ENCODE measurements around the gene SLC4A2.

Gene SLC4A2

GRCh38 chr7:151069841-151070573 lies 10.6 kb downstream of the SLC4A2 start:
- Histone ChIP-seq H3K27ac (ENCODE audit: insufficient read depth, low read length, poor library complexity, severe bottlenecking) (no peak overlapping the region), H3K36me3 (ENCODE audit: control insufficient read depth, insufficient read depth, low read length) (peaks cover 63% of the 10 kb centered on the region), H3K4me3 (ENCODE audit: insufficient read depth, low read depth, low read length, poor library complexity, severe bottlenecking) (no peak overlapping the region)

DNA sequence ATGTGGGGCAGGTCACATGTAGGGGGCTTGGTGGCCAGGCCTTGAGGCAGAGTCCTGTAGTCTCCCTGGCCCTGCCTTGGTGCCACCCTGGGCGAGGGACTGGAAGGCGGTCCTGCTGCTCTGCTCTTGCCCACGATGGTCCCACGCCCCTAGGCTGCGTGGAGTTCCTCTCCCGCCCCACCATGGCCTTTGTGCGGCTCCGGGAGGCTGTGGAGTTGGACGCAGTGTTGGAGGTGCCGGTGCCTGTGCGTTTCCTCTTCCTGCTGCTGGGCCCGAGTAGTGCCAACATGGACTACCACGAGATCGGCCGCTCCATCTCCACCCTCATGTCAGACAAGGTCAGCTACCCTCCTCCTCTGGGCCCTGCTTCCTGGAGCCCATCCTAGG lies 11.2 kb downstream of the SLC4A2 start:
- H3K27ac ChIP-seq (ENCODE audit: insufficient read depth, low read length, poor library complexity, severe bottlenecking) = no peak overlapping the region

More at GRCh38 chr7:151069841-151070573, 10.6 kb downstream of the SLC4A2 start:
- H3K9me3 ChIP-seq (ENCODE audit: control insufficient read depth, low read length) = no peaks in the 10 kb centered on the region
- no peak for DNase-seq
- H3K4me1 ChIP-seq (ENCODE audit: control insufficient read depth, insufficient read depth, low read length, poor library complexity, severe bottlenecking) = no peaks in the 10 kb centered on the region
- H3K27me3 ChIP-seq (replicated peaks; ENCODE audit: control insufficient read depth, insufficient read depth, low read length, poor library complexity, severe bottlenecking) = no peaks in the 10 kb centered on the region

GRCh38 chr7:151071032-151071866 lies 11.9 kb downstream of the SLC4A2 start:
- H3K9me3 ChIP-seq (ENCODE audit: control insufficient read depth, low read length) = no peaks in the 10 kb centered on the region
- no peak overlapping the region for H3K4me3 ChIP-seq (ENCODE audit: insufficient read depth, low read depth, low read length, poor library complexity, severe bottlenecking)
- H3K27ac ChIP-seq (ENCODE audit: insufficient read depth, low read length, poor library complexity, severe bottlenecking) = no peak overlapping the region
- no peaks in the 10 kb centered on the region for H3K27me3 ChIP-seq (replicated peaks; ENCODE audit: control insufficient read depth, insufficient read depth, low read length, poor library complexity, severe bottlenecking)
- no peak for DNase-seq
- H3K36me3 ChIP-seq (ENCODE audit: control insufficient read depth, insufficient read depth, low read length) = peaks cover 67% of the 10 kb centered on the region
- no peaks in the 10 kb centered on the region for H3K4me1 ChIP-seq (ENCODE audit: control insufficient read depth, insufficient read depth, low read length, poor library complexity, severe bottlenecking)

More for the DNA sequence above, 11.2 kb downstream of the SLC4A2 start:
- no peak for DNase-seq
- Histone ChIP-seq H3K36me3 (ENCODE audit: control insufficient read depth, insufficient read depth, low read length) (peaks cover 64% of the 10 kb centered on the region), H3K9me3 (ENCODE audit: control insufficient read depth, low read length) (no peaks in the 10 kb centered on the region), H3K4me1 (ENCODE audit: control insufficient read depth, insufficient read depth, low read length, poor library complexity, severe bottlenecking) (no peaks in the 10 kb centered on the region), H3K4me3 (ENCODE audit: insufficient read depth, low read depth, low read length, poor library complexity, severe bottlenecking) (no peak overlapping the region), H3K27me3 (replicated peaks; ENCODE audit: control insufficient read depth, insufficient read depth, low read length, poor library complexity, severe bottlenecking) (no peaks in the 10 kb centered on the region)

- Histone ChIP-seq H3K4me3 (ENCODE audit: insufficient read depth, low read depth, low read length, poor library complexity, severe bottlenecking) (no peak overlapping the region), H3K27ac (ENCODE audit: insufficient read depth, low read length, poor library complexity, severe bottlenecking) (no peak overlapping the region), H3K9me3 (ENCODE audit: control insufficient read depth, low read length) (no peaks in the 10 kb centered on the region), H3K4me1 (ENCODE audit: control insufficient read depth, insufficient read depth, low read length, poor library complexity, severe bottlenecking) (no peaks in the 10 kb centered on the region), H3K27me3 (replicated peaks; ENCODE audit: control insufficient read depth, insufficient read depth, low read length, poor library complexity, severe bottlenecking) (no peaks in the 10 kb centered on the region), H3K36me3 (ENCODE audit: control insufficient read depth, insufficient read depth, low read length) (peaks cover 66% of the 10 kb centered on the region)
- no peak for DNase-seq
These were observed 14.6 kb downstream of the SLC4A2 start for GRCh38 chr7:151073990-151074389.

DNA sequence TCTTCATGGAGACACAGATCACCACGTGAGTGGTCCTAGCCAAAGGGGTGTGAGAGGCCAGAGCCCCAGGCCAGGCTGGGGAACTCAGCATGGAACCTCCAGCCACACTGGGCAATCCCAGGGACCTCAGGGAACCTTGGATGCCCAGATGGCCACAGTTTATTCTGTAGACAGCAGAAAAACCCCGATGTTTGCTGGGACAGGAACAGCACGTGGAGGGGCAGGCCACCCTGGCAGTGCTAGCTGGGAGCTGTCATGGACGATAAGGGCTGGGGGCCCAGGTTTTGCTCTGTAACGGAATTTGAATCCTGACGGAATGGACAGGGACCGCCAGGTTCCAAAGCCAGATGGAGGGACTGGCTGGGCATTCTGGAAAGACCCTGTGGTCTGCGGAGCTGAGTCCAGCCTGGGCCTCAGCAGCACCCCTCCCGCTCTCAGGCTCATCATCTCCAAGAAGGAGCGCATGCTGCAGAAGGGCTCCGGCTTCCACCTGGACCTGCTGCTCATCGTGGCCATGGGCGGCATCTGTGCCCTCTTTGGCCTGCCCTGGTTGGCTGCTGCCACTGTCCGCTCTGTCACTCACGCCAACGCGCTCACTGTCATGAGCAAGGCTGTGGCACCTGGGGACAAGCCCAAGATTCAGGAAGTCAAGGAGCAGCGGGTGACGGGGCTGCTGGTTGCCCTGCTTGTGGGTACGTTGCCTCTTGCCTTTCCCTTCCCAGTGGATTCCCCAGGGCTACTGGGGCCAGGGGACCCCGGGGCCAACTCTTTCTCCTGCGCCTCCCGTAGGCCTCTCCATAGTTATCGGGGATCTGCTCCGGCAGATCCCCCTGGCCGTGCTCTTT lies 15.7 kb downstream of the SLC4A2 start:
- no peaks in the 10 kb centered on the region for H3K27me3 ChIP-seq (replicated peaks; ENCODE audit: control insufficient read depth, insufficient read depth, low read length, poor library complexity, severe bottlenecking)
- no peak overlapping the region for H3K4me3 ChIP-seq (ENCODE audit: insufficient read depth, low read depth, low read length, poor library complexity, severe bottlenecking)

GRCh38 chr7:151075662-151075971 lies 16.2 kb downstream of the SLC4A2 start:
- no peak overlapping the region for H3K27ac ChIP-seq (ENCODE audit: insufficient read depth, low read length, poor library complexity, severe bottlenecking)
- no peak overlapping the region for H3K4me3 ChIP-seq (ENCODE audit: insufficient read depth, low read depth, low read length, poor library complexity, severe bottlenecking)
- peaks cover 9% of the 10 kb centered on the region for H3K4me1 ChIP-seq (ENCODE audit: control insufficient read depth, insufficient read depth, low read length, poor library complexity, severe bottlenecking)
- no peaks in the 10 kb centered on the region for H3K9me3 ChIP-seq (ENCODE audit: control insufficient read depth, low read length)
- DNase-seq = no peak
- H3K36me3 ChIP-seq (ENCODE audit: control insufficient read depth, insufficient read depth, low read length) = peaks cover 50% of the 10 kb centered on the region
- H3K27me3 ChIP-seq (replicated peaks; ENCODE audit: control insufficient read depth, insufficient read depth, low read length, poor library complexity, severe bottlenecking) = no peaks in the 10 kb centered on the region

More for the DNA sequence above, 15.7 kb downstream of the SLC4A2 start:
- H3K4me1 ChIP-seq (ENCODE audit: control insufficient read depth, insufficient read depth, low read length, poor library complexity, severe bottlenecking) = peaks cover 8% of the 10 kb centered on the region
- H3K27ac ChIP-seq (ENCODE audit: insufficient read depth, low read length, poor library complexity, severe bottlenecking) = no peak overlapping the region
- no peaks in the 10 kb centered on the region for H3K9me3 ChIP-seq (ENCODE audit: control insufficient read depth, low read length)
- DNase-seq = no peak
- peaks cover 56% of the 10 kb centered on the region for H3K36me3 ChIP-seq (ENCODE audit: control insufficient read depth, insufficient read depth, low read length)

DNA sequence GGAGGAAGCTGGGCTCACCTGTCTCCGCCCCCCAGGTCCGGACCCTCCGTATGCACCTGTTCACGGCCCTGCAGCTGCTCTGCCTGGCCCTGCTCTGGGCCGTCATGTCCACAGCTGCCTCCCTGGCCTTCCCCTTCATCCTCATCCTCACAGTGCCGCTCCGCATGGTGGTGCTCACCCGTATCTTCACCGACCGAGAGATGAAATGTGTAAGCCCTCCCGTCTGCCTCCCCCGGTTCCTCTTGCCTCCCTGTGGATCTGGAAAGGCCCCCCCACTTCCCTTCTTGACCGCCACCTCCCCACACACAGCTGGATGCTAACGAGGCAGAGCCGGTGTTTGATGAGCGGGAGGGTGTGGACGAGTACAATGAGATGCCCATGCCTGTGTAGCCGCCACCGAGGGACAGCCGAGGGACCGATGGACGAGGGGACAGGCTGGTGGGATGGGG lies 16.6 kb downstream of the SLC4A2 start:
- H3K36me3 ChIP-seq (ENCODE audit: control insufficient read depth, insufficient read depth, low read length) = peaks cover 46% of the 10 kb centered on the region
- H3K9me3 ChIP-seq (ENCODE audit: control insufficient read depth, low read length) = no peaks in the 10 kb centered on the region
- no peak overlapping the region for H3K4me3 ChIP-seq (ENCODE audit: insufficient read depth, low read depth, low read length, poor library complexity, severe bottlenecking)
- no peak for DNase-seq
- no peak overlapping the region for H3K27ac ChIP-seq (ENCODE audit: insufficient read depth, low read length, poor library complexity, severe bottlenecking)
- no peaks in the 10 kb centered on the region for H3K27me3 ChIP-seq (replicated peaks; ENCODE audit: control insufficient read depth, insufficient read depth, low read length, poor library complexity, severe bottlenecking)
- H3K4me1 ChIP-seq (ENCODE audit: control insufficient read depth, insufficient read depth, low read length, poor library complexity, severe bottlenecking) = peaks cover 13% of the 10 kb centered on the region

GRCh38 chr7:151076863-151077704 lies 17.7 kb downstream of the SLC4A2 start:
- Histone ChIP-seq H3K27ac (ENCODE audit: insufficient read depth, low read length, poor library complexity, severe bottlenecking) (no peak overlapping the region), H3K4me1 (ENCODE audit: control insufficient read depth, insufficient read depth, low read length, poor library complexity, severe bottlenecking) (peaks cover 23% of the 10 kb centered on the region), H3K36me3 (ENCODE audit: control insufficient read depth, insufficient read depth, low read length) (peaks cover 38% of the 10 kb centered on the region), H3K4me3 (ENCODE audit: insufficient read depth, low read depth, low read length, poor library complexity, severe bottlenecking) (no peak overlapping the region), H3K9me3 (ENCODE audit: control insufficient read depth, low read length) (no peaks in the 10 kb centered on the region), H3K27me3 (replicated peaks; ENCODE audit: control insufficient read depth, insufficient read depth, low read length, poor library complexity, severe bottlenecking) (no peaks in the 10 kb centered on the region)
- DNase-seq = no peak

DNA sequence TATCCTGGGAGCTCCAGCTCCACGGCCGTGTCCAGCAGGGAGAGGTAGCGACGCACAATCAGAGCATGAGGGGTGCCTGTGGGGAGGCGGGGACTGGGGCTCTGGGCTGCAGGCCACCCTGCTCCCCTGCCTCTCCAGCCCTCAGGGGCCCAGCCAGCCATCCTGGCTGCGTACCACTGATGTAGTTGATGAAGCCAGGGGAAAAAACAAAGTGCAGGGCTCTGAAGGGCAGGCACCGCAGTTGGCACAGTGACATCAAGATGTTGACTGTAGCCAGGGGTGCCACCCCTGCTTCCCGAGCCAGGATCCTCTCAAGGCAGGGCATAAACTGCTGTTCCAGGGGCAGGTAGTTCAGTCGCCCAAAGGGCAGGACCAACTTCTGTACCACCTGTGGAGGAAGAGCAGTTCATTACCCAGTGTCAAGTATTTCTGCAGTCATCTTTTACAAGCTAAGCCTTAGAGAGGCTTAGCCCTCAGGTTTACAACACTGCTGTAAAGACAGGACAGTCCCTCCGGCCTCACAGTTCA lies 18.4 kb downstream of the SLC4A2 start:
- Histone ChIP-seq H3K27ac (ENCODE audit: insufficient read depth, low read length, poor library complexity, severe bottlenecking) (no peak overlapping the region), H3K4me3 (ENCODE audit: insufficient read depth, low read depth, low read length, poor library complexity, severe bottlenecking) (no peak overlapping the region)
- DNase-seq = no peak

More for the DNA sequence above, 18.4 kb downstream of the SLC4A2 start:
- Histone ChIP-seq H3K36me3 (ENCODE audit: control insufficient read depth, insufficient read depth, low read length) (peaks cover 37% of the 10 kb centered on the region), H3K9me3 (ENCODE audit: control insufficient read depth, low read length) (no peaks in the 10 kb centered on the region), H3K4me1 (ENCODE audit: control insufficient read depth, insufficient read depth, low read length, poor library complexity, severe bottlenecking) (peaks cover 30% of the 10 kb centered on the region), H3K27me3 (replicated peaks; ENCODE audit: control insufficient read depth, insufficient read depth, low read length, poor library complexity, severe bottlenecking) (no peaks in the 10 kb centered on the region)
